ENCODE results near the gene ELAVL3. TPM values are rescaled to one million over a fixed set of nuclear protein-coding genes. Genes with fewer than 3 reads are reported as not detected.

Gene ELAVL3
- total RNA-seq, 1 experiment from 2014 or later: not detected

DNA sequence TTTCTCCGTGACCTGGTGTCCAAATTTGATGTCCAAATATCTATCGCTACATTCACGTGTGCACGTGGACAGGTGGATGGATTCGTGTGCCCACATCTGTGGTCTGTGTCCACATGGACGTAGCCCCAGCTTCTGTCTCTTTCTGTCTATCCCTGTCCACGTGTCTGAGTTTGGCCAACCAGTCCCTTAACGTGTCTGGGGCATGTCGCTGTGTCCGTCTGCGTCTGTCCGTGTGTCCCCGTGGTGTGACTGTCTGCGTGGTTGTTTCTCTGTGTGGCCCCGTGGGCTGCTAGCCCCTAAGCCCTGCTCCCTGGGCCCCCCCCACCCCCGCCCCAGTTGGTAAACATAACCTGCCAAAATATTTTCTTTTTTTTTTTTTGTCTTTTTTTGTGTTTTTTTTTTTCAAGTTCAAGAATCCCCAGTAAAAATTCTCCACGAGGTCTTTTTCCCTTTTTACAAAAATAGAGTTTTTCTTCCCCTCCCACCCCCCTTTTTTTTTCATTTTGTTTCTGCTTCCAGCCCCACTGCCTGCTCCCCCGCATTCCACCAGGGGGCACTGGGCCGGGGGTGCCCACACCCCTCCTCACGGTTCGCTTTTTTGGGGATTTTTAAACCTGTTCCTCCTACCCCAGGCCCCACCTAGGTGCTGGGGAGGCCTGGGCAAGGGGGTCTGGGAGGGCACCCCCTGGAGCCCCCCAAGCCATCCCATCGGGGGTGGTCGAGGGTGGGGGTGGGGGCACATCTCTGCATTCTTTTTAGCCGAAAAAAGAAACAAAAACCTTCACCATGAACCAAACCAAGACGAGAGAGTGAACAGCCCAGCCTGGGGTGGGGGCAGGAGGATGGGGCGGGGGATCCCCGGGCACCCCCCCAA is 27.1 kb downstream of the ELAVL3 start:
- no peaks in the 10 kb centered on the region for H3K27me3 ChIP-seq (ENCODE audit: control insufficient read depth, insufficient read depth, low read length)
- H3K4me3 ChIP-seq (ENCODE audit: low read depth in 2 of 2, low read length in 2 of 2): no peak overlapping the region
- ChIA-PET CTCF (no interaction called here), POLR2A (no interaction called here)
- no peaks in the 10 kb centered on the region for H3K9me3 ChIP-seq (ENCODE audit: control insufficient read depth, insufficient read depth, low read depth, low read length)
- DNase-seq (ENCODE audit: low read depth, low spot score): no peak
- TF ChIP-seq, protein P1, sequence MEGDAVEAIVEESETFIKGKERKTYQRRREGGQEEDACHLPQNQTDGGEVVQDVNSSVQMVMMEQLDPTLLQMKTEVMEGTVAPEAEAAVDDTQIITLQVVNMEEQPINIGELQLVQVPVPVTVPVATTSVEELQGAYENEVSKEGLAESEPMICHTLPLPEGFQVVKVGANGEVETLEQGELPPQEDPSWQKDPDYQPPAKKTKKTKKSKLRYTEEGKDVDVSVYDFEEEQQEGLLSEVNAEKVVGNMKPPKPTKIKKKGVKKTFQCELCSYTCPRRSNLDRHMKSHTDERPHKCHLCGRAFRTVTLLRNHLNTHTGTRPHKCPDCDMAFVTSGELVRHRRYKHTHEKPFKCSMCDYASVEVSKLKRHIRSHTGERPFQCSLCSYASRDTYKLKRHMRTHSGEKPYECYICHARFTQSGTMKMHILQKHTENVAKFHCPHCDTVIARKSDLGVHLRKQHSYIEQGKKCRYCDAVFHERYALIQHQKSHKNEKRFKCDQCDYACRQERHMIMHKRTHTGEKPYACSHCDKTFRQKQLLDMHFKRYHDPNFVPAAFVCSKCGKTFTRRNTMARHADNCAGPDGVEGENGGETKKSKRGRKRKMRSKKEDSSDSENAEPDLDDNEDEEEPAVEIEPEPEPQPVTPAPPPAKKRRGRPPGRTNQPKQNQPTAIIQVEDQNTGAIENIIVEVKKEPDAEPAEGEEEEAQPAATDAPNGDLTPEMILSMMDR (IDR thresholded peaks at IDR 0.05): peak; percentile 64
- TF ChIP-seq SIN3A (IDR thresholded peaks at IDR 0.05; ENCODE audit: borderline replicate concordance, insufficient read depth, low read depth, low read length): no peak
- TF ChIP-seq TCF7L2 (IDR thresholded peaks at IDR 0.05; ENCODE audit: low read depth, low read length): no peak
- TF ChIP-seq, protein P2, sequence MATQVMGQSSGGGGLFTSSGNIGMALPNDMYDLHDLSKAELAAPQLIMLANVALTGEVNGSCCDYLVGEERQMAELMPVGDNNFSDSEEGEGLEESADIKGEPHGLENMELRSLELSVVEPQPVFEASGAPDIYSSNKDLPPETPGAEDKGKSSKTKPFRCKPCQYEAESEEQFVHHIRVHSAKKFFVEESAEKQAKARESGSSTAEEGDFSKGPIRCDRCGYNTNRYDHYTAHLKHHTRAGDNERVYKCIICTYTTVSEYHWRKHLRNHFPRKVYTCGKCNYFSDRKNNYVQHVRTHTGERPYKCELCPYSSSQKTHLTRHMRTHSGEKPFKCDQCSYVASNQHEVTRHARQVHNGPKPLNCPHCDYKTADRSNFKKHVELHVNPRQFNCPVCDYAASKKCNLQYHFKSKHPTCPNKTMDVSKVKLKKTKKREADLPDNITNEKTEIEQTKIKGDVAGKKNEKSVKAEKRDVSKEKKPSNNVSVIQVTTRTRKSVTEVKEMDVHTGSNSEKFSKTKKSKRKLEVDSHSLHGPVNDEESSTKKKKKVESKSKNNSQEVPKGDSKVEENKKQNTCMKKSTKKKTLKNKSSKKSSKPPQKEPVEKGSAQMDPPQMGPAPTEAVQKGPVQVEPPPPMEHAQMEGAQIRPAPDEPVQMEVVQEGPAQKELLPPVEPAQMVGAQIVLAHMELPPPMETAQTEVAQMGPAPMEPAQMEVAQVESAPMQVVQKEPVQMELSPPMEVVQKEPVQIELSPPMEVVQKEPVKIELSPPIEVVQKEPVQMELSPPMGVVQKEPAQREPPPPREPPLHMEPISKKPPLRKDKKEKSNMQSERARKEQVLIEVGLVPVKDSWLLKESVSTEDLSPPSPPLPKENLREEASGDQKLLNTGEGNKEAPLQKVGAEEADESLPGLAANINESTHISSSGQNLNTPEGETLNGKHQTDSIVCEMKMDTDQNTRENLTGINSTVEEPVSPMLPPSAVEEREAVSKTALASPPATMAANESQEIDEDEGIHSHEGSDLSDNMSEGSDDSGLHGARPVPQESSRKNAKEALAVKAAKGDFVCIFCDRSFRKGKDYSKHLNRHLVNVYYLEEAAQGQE (IDR thresholded peaks at IDR 0.05; ENCODE audit: insufficient read depth in 1 of 2, low read depth in 2 of 2, low read length in 1 of 2): no peak
- TF ChIP-seq POLR2AphosphoS5 (IDR thresholded peaks at IDR 0.05; ENCODE audit: low read depth, low read length): no peak
- H3K27ac ChIP-seq (ENCODE audit: low read length): no peak overlapping the region
- in situ Hi-C loops (cut with HindIII; ENCODE audit: low pct_unique_long_range_greater_than_20kb, low sequenced_read_pairs) (no loop called here), intact Hi-C loops (cut with micrococcal nuclease; ENCODE audit: unreplicated experiment) (no loop called here)
- H3K4me1 ChIP-seq (ENCODE audit: control insufficient read depth, insufficient read depth, low read length): no peaks in the 10 kb centered on the region
- no peak for ATAC-seq
- H3K36me3 ChIP-seq (ENCODE audit: control insufficient read depth, insufficient read depth, low read length): no peaks in the 10 kb centered on the region
- BruUV-seq (replicated peaks): no TSS peak

DNA sequence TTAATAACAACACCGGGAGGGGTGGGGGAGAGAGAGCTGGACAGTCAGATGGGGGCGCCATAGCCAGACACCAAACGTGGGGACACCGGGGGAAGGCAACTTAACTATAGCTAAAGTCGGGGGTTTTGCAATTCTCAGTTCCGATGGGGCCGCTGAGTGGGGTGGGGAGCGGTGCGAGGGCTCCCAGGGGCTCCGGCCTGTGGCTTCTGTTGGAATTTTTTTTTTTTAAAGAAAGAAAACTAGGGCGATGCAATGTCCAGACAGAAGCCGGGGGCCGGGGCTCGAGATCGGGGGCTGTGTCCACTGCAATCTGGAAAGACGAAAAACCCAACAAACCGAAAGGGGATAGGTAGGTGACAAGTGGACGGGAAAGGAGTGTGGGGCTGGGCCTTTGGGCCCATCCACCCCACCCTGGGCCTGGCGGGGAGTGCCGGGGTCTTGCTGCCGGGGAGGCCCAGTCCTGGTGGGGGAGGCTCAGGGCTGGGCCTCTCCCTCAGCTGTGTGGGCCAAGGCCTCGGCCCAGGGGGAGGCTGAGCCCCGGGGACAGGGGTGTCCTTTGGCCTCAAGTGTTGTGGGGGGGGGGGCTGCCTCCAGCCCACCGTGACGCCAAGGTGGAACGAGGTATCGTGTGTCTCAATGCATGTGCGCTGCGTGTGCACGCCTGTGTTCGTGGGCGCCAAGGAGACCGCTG is 28.1 kb downstream of the ELAVL3 start:
- no peak for DNase-seq (ENCODE audit: low read depth, low spot score)
- ChIA-PET CTCF (interaction anchor here (1.0 kb wide), 1 partner anchor 17 kb away, joined by 3 read pairs; the partner anchor contains the start of genes ODAD3 and PRKCSH), POLR2A (no interaction called here)
- Histone ChIP-seq H3K9me3 (ENCODE audit: control insufficient read depth, insufficient read depth, low read depth, low read length) (no peaks in the 10 kb centered on the region), H3K27ac (ENCODE audit: low read length) (no peak overlapping the region), H3K4me3 (ENCODE audit: low read depth in 2 of 2, low read length in 2 of 2) (no peak overlapping the region), H3K27me3 (ENCODE audit: control insufficient read depth, insufficient read depth, low read length) (no peaks in the 10 kb centered on the region), H3K4me1 (ENCODE audit: control insufficient read depth, insufficient read depth, low read length) (no peaks in the 10 kb centered on the region), H3K36me3 (ENCODE audit: control insufficient read depth, insufficient read depth, low read length) (no peaks in the 10 kb centered on the region; the same call in 1 of the 2 replicates)
- ATAC-seq: no peak
- no TSS peak for BruUV-seq (replicated peaks)
- intact Hi-C loops (cut with micrococcal nuclease; ENCODE audit: unreplicated experiment) (no loop called here), in situ Hi-C loops (cut with HindIII; ENCODE audit: low pct_unique_long_range_greater_than_20kb, low sequenced_read_pairs) (no loop called here)
- TF ChIP-seq SIN3A (IDR thresholded peaks at IDR 0.05; ENCODE audit: borderline replicate concordance, insufficient read depth, low read depth, low read length) (no peak), TCF7L2 (IDR thresholded peaks at IDR 0.05; ENCODE audit: low read depth, low read length) (no peak)
- TF ChIP-seq, protein P2 (IDR thresholded peaks at IDR 0.05; ENCODE audit: insufficient read depth in 1 of 2, low read depth in 2 of 2, low read length in 1 of 2): no peak
- TF ChIP-seq, protein P1 (IDR thresholded peaks at IDR 0.05): peak; percentile 55
